Cardiac septum (tissue), 1 donor: ENCODE data around the gene RNU5D-1. TPM values are rescaled to one million over a fixed set of nuclear protein-coding genes. Genes with fewer than 3 reads are reported as not detected.
"Not testable (repeated sequence)": the region's sequence is repeated elsewhere in the genome, so short reads cannot be mapped to it uniquely, and the experiment has no call there.

Source experiments
- DNase-seq: peaks from one replicate; pipeline ENCODE4 v3.0.0-alpha.2; 2020; ENCODE audit warnings: low spot score
- intact Hi-C: fragments of 100-400 bp; cut with DNase I; formaldehyde crosslinking; loops from one replicate; pipeline ENCODE4 v1.14.0; 2022
- total RNA-seq: library from RNA; stranded (reverse); fragmentation: NEBNext Ultra II Directional; extraction: Animal tissue kit (Norgen Biotek cat#: 25700); gene quantifications from one replicate; pipeline ENCODE4 v1.2.1, GENCODE V29; 2021
- donor health status: DM: no; HTN: no; CAD: no.

RNU5D-1 gene
- total RNA-seq, 1 donor from 2014 or later, result not detected

DNA sequence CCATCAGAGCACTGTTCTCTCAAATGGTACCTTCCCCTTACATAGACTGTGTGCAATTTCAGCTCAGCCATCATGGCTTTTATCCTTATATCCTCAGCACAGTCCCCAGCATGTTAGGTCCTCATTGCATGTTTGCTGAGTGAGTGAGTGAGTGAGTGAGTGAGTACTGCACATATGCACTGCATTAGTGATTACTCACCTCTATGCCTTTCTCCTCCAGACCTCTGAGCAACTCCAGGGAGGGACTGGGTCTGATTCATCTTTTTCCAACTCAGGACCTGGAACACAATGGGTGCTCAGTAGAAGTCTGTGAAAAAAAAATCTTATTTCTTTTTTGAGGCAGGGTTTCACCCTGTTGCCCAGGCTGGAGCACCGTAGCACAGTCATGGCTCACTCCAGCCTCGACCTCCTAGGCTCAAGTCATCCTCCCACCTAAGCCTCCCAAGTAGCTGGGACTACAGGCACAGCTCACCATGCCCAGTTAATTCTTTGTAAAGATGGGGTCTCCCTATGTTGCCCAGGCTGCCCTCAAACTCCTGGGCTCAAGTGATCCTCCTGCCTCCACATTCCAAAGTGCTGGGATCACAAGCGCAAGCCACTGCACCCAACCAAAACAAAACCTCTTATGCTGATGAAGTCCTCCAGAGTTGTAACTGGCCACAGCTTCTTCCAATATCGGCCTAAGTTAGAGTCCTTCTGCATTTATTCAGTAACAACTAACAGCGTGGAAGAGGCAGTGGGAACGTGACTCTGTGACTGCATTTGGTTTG, 23.7 kb downstream of the RNU5D-1 start:
- intact Hi-C loops, result no loop called here
- DNase-seq, result no peak

DNA sequence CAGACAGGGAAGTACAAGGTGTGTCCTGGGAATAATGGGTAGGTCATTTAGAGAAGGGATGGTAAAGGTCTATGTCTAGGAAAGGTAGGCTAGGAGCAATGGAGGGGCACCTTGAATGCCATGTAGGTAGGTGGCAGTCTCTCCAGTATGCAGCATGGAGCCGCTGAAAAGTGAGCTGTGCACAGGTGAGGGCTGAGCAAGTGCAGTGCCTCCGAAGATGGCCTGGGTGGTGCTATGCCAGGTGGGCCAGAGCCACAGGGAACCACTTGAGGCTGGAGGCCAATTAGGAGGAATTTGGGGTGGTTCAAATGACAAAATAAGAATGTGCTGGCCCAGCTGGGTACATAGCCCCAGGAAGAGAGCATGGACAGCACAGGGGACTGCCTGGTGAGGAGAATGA, 25.0 kb downstream of the RNU5D-1 start:
- intact Hi-C loops, result no loop called here
- no peak for DNase-seq

DNA sequence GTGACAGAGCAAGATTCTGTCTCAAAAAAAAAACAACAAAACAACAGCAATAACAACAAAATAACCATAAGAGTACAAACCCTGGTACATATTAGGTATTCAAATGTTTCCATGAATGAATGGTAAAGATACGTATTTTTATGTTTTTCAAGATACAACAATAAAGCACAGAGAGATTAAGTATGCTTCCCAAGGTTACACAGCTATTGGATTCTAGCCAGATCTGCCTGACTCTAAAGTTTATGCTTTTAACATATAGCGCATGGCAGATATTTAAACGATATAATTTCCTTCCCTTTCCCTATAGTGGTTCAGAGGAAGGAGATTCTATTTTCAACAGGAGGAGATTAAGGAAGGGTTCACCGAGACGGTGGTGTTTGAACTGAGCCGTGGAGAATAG, 25.5 kb downstream of the RNU5D-1 start:
- intact Hi-C loops, result no loop called here

DNA sequence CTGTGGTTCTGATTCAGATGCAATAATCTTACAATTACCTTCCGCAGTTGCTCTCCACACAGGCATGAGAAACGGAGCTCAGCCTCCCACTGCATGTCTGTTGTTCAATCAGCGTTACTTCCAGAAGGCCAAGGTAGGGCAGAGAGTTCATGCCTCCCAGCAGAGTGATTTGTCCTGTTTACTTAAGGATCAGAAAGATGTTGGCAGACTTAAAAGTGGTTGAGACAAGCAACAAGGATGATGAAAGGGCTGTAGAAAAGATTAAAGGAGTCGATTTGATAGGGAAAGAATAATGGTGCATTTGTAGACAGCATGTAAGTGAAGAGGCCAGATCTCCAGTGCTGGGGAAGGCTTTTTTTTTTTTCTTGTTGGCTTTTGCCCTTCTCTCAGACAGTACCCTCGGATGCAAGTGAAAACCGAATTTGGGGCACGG, 29.8 kb downstream of the RNU5D-1 start:
- intact Hi-C loops, result no loop called here
- no peak for DNase-seq

More for the DNA sequence above, 25.5 kb downstream of the RNU5D-1 start:
- no peak for DNase-seq

DNA sequence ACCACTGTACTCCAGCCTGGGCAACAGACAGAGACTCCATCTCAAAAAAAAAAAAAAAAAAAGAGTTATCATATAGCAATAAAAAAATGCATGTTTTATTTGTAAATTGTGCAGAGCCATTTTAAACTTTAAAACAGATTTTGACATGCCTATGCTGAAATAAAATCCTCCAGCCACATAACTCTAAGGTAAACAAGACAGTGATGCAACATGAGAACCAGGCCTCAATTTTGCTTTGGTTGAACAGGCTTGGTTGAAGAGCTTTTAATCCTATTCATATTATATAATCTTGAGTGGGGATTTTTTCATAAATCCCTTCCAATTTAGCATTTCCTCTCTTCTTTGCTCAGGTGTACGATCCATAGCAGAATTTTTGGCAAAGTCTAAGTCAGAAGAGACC, 30.4 kb downstream of the RNU5D-1 start:
- DNase-seq, result no peak
- intact Hi-C loops, result no loop called here

DNA sequence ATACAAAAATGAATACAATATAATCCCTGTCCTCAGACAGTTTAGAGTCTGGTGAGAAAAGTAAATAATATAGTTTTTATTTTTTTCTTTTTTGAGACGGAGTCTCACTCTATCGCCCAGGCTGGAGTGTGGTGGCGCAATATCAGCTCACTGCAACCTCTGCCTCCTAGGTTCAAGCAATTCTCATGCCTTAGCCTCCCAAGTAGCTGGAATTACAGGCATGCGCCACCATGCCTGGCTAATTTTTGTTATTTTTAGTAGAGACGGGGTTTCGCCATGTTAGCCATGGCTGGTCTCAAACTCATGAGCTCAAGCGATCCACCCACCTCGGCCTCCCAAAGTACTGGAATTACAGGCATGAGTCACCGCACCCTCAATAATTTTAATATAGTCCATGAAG, 31.6 kb downstream of the RNU5D-1 start:
- DNase-seq, intact Hi-C loops: not testable (repeated sequence)

DNA sequence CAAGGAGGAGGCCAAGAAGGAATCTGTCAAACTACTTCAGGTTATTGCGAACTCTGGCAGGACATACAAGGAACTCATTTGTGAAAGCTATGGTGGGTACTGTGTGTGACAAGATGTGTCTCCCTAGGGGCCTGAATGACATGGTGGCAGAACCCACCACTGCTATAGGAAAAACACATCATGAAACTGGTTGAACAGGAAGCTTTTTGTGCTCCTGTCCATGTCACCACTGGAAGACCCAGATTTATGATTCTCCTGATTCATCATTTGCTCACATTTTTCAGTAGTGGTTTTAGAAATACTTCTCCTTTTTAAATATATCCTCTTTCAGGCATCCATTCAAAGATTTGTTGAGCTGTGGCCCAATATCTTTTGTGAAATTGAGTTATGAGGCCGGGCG, 32.8 kb downstream of the RNU5D-1 start:
- no peak for DNase-seq
- intact Hi-C loops, result no loop called here

DNA sequence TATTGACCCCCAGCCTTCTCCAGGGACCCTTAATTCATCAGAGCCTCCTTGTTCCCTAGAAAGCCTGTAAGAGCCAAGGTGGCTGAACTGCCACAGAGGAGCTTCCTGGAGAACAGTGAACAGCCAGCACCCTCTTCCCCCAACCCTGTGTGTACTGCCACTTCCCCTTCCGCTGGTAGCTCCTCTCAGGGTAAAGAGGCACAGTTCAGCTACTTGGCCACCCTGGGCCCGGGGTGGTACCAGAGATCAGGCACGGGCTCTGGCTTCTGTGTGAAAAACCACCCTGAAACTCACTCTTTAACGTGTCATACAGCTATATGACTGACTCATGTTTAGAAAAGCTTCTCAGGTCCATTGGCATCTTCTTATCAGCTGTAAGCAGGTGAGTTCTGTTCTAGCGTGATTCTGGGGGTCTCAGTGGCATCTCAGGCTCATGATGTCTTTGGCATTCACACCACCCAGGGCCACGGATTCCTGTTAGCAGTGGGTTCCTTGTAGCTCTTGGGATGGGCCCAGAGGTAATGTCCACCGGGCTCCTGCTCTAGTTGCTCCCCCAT, 34.1 kb downstream of the RNU5D-1 start:
- peak; percentile 79 for DNase-seq
- intact Hi-C loops, result no loop called here

DNA sequence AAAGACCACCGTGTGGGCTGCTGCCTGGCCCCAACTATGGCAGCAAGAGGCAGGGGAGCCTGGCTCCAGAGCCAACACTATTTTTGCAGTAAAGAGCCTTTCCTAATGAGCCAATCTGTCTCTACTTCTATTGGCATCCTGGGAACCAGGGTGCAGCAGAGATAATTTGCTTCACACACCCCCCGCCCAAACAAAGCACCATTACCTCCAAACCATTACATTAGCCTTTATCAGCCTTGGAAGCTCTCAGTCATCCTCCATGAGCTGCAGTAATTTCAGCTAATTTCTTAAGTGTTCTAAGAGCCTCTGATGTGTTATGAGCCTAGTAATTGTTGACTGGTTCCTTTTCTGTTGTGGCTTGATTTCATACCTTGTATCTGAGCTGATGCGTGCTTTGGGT, 34.9 kb downstream of the RNU5D-1 start:
- intact Hi-C loops, result no loop called here
- no peak for DNase-seq

DNA sequence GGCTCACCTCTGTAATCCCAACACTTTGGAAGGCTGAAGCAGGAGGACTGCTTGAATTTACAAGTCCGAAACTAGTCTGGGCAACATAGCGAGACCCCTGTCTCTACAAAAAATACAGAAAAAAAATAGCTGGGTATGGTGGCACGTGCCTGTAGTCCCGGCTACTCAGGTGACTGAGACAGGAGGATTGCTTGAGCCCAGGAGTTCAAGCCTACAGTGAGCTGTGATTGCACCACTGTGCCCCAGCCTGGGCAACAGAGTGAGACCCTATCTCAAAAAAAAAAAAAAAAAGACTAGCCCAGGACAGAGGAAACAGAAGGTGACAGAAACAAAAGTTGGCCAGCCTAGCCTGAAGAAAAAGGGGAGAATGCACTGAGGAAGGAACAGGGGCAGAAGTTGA, 35.3 kb downstream of the RNU5D-1 start:
- intact Hi-C loops, result no loop called here
- DNase-seq, result no peak

DNA sequence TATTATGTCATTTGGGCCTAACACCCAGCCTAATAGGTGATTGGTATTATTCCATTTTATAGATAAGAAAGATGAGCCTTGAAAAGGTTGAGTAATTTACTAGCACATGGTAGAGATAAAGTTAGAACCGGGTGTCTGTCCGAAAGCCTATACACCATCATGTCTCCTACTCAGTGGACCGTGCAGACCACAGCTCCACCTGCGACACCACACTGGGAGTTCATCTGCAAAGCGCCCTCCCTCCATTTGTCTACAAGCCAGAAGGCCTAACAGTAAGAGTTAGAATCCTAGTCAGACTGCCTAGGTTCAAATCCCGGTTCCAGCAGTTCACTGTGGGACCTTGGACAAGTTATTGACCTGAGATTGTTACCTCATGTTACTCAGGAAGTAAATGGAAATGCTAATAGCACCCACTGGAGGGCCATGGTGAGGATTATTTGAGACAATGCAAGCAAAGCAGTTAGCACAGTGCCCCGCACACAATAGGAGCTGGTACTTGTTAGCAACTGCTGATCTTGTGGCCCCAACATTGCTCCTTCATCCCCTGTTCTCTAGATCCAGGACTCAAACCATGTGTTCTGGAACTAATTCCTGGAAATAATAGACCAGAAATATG, 36.0 kb downstream of the RNU5D-1 start:
- DNase-seq, result no peak
- intact Hi-C loops, result no loop called here

DNA sequence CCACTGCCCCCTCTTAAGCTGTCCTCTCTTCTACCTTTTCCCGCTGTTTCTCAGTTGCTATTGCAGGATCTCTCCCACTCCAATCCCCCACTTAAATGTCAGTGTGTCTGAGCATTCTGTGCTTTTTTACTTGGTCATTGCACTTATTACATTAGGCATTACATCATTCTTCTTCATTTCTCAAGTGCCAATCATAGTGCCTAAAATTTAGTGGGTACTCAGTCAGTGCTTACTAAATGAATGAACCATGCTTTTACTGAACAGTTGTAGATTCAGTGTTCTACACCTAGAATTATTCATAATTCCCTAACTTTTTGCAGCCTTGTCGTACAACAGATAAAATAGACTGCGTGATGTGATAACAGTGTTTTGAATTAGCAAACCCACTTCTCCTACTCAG, 37.1 kb downstream of the RNU5D-1 start:
- no peak for DNase-seq
- intact Hi-C loops, result no loop called here

DNA sequence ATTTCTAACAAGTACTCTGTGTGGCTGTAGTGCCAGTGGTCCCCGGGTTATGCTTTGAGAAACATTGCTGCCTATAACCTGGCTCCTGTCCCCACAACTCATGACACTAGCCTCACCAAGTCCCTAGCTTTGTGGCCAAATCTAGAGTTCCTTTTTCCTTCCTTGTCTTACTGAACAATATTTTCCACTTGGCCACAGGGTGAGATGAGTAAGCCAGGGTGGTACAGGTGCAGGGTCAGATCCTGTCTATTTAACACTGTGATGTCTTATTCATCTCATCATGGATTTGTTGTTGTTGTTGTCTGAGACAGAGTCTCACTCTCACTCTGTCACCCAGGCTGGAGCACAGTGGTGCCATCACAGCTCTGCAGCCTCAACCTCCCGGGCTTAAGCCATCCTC, 37.8 kb downstream of the RNU5D-1 start:
- intact Hi-C loops, result no loop called here
- no peak for DNase-seq

DNA sequence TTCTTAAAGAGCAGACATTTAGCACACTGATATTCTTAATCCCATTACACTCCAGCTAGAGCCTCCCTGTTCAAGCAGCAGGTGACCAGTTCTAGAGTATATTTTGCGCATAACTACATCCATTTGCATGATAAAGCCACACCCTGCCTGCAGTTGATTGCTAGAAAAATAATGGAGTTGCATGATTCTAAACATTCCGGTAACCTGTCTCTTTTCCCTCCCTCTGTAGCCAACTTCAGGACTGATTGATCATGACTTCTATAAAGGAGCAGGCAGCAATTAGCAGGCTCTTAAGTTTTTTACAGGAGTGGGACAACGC, 41.6 kb downstream of the RNU5D-1 start:
- intact Hi-C loops, result no loop called here

DNA sequence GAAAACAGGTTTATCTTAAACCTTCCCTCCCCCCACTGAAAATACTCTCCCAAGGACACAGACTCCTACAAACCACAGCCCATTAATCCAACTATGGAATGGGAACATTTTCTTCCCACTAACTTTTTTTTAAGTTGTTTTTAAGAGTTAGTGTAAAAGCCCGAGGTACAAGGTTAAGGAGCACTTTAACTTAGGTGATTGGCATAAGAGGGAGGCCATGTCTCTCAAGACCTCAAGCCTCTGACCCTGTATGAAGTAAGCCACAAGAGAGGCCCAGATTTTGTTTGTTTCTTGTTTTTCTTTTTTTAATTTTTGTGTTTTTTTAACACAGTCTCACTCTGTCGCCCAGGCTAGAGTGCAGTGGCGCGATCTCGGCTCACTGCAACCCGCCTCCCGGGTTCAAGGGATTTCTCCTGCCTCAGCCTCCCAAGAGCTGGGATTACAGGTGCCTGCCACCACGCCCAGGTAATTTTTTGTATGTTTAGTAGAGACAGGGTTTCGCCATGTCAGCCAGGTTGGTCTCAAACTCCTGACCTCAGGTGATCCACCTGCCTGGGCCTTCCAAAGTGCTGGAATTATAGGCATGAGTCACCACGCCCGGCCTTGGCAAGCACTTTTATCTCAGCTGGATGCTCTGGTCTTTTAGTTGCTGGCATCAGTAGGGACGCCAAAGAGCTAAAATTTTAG, 42.1 kb downstream of the RNU5D-1 start:
- DNase-seq, result no peak
- intact Hi-C loops, result no loop called here

More for the DNA sequence above, 41.6 kb downstream of the RNU5D-1 start:
- DNase-seq, result no peak

DNA sequence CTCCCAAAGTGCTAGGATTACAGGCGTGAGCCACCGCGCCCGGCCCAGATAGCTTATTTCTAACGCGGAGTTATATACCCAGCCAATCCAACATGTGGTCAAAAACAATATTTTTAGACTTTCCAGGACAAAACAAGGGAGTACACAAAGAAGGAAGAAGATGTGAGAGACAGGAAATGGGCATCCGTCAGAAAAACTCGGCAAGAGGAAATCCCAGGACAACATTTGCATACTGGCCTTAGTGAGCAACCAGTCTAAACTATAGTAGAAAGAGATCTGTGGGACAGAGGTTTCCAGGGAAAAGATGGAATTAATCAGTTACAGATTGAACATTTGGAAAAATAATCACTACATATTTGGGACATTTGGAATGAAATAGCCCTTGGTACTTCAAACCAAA, 45.1 kb downstream of the RNU5D-1 start:
- intact Hi-C loops, result no loop called here
- no peak for DNase-seq

DNA sequence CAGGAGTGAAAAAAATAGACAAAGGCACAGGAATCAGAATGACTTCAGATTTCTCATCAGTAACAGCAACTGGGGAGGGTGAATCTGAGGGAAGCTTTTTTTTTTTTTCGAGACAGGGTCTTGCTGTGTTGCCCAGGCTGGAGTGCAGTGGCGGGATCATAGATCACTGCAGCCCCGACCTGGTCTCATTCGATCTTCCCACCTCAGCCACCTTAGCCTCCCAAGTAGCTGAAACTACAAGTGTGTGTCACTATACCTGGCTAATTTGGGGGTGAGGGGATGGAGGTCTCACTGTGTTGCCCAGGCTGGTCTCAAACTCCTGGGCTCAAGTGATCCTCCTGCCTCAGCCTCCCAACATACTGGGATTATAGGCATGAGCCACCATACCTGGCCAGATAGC, 45.8 kb downstream of the RNU5D-1 start:
- no peak for DNase-seq
- intact Hi-C loops, result no loop called here

DNA sequence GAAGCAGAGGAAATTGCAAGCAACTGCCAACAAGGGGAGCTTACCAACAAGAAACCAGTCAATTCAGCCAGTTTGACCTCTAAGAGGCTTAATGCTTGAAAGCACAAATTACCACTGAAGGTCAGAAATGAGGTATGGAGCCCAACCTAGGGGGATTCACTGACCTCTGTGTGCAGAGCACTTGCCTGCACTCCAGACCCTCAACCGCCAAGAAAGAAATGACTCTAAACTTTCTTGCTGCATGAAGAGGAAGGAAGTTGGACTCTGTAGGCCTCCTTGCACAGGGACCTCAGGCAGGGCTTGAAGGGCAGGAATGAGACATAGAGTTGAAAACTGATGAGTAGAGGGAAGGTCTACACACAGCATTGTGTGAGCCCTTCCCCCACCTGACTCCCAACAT, 46.4 kb downstream of the RNU5D-1 start:
- intact Hi-C loops, result no loop called here
- DNase-seq, result no peak

DNA sequence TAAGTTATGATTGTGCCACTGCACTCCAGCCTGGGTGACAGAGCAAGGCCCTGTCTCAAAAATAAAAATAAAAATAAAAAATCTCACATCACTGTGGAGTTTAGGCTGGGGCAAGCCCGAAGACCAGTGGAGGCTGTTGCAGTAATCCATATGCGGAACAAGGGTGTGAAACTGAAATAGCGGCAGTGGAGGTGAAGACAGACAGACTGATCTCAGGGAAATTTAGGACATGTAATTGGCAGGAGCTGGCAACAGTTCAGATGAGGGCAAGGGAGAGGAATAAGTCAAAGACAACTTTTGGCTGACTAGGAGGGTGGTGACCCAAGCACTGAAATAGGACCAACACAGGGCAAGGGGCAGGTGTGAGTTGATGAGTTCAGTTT, 48.1 kb downstream of the RNU5D-1 start:
- no peak for DNase-seq
- intact Hi-C loops, result no loop called here

DNA sequence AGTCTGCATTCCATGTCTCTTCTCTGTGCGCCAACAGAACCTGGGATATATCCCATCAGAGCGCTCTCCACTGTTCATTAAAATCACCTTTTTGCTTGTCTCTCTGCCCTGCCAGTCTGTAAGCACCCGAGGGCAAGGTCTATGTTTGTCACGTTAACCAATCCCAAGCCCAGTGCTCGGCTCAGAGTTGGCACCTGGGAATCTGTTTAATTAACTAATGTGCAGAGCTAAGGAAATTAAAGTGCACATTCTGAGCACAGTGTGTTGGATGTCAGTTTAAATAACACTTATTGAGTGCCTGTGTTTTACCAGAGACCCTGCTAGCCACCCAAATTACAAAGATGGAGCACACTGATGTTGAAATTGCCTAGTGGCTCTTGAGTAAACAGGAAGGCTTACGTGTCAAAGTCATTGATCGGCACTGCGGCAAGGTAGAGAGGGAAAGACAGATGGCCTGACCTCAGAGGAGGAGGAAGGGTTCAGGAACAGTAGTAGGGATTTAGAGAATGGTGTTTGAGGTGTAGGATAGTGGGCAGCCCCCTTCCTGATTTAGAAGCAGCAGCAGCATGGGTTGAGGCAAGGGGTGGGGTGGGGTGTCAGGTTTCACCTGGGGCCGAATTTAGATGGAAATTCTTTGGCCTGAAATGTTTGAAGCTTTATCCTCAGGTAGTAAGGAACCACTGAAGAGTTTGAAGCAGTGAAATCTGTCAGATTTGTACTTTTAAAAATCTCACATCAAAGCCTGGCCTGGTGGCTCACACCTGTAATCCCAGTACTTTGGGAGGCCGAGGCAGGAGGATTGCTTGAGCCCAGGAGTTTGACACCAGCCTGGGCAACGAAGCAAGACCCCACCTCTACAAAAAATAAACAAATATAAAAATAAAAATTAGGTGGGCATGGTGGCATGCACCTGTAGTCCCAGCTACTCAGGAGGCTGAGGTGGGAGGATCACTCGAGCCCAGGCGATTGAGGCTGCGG, 48.8 kb downstream of the RNU5D-1 start:
- DNase-seq, result no peak
- intact Hi-C loops, result no loop called here
